ENCODE measurements around the gene UGT2A2.
"Not testable (repeated sequence)": the region's sequence is repeated elsewhere in the genome, so short reads cannot be mapped to it uniquely, and the experiment has no call there.

UGT2A2 gene

DNA sequence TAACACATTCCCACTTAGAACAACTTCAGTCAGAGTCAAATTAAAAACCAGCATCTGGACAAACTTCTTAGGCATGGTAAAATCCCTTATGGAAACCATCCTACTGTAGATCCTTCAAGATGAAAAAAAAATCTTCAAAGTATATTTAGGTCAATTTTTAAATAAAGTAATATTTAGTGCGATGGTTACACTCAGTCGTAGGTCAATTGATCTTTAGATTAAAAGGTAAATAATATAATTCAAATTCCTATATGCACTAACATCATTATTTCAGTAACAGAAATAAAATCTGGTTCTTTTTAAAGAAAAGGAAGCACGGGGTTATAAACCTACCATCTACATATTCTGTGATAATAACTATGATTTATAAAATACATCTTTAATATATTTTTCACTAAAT lies at the start of gene UGT2A2:
Gene UGT2A2 (minus strand): TSS at position 101 of the 400 bp plus-strand sequence. CDS start 2 bp downstream, at position 99.
- no peak for DNase-seq (ENCODE audit: low spot score)

- no peak for DNase-seq (ENCODE audit: low spot score)
These were observed 45.4 kb upstream of the UGT2A2 start for GRCh38 chr4:69684804-69685203.

DNA sequence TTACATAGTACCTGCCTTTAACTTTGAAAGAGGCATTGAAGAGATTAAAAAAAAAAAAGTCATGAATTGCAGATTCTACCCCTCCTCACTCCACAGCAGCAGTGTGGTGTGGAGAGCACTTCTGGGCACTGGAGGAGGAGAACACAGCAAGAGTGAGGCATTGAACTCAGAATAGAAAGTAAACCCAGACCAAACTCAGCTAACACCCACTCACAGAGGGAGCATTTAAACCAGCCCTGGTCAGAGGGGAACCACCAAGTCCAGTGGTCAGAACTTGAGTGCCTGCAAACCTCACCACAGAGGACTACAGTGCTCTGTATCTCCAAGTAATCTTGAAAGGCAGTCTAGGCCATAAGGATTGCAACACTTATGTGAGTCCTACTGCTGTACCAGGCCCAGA lies 29.2 kb upstream of the UGT2A2 start:
- DNase-seq (ENCODE audit: low spot score) = no peak

DNA sequence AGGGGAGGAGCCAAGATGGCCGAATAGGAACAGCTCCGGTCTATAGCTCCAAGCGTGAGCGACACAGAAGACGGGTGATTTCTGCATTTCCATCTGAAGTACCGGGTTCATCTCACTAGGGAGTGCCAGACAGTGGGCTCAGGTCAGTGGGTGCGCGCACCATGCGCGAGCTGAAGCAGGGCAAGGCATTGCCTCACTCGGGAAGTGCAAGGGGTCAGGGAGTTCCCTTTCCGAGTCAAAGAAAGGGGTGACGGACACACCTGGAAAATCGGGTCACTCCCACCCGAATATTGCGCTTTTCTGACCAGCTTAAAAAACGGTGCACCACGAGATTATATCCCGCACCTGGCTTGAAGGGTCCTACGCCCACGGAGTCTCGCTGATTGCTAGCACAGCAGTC lies 24.6 kb upstream of the UGT2A2 start:
- DNase-seq (ENCODE audit: low spot score) = not testable (repeated sequence)

DNA sequence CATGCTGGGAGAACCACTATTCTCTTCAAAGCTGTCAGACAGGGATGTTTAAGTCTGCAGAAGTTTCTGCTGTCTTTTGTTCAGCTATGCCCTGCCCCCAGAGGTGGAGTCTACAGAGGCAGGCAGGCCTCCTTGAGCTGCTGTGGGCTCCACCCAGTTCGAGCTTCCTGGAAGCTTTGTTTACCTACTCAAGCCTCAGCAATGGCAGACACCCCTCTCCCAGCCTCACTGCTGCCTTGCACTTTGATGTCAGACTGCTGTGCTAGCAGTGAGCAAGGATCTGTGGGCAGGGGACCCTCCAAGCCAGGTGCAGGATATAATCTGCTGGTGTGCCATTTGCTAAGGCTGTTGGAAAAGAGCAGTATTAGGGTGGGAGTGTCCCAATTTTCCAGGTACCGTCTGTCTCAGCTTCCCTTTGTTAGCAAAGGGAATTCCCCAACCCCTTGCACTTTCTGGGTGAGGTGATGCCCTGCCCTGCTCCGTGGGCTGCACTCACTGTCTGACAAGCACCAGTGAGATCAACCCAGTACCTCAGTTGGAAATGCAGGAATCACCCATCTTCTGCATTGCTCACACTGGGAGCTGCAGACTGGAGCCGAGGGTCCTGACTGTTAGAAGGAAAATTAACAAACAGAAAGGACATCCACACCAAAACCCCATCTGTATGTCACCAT lies 21.8 kb upstream of the UGT2A2 start:
- not testable (repeated sequence) for DNase-seq (ENCODE audit: low spot score)

- no peak for DNase-seq (ENCODE audit: low spot score)
These were observed 18.7 kb upstream of the UGT2A2 start for GRCh38 chr4:69658133-69658532.

DNA sequence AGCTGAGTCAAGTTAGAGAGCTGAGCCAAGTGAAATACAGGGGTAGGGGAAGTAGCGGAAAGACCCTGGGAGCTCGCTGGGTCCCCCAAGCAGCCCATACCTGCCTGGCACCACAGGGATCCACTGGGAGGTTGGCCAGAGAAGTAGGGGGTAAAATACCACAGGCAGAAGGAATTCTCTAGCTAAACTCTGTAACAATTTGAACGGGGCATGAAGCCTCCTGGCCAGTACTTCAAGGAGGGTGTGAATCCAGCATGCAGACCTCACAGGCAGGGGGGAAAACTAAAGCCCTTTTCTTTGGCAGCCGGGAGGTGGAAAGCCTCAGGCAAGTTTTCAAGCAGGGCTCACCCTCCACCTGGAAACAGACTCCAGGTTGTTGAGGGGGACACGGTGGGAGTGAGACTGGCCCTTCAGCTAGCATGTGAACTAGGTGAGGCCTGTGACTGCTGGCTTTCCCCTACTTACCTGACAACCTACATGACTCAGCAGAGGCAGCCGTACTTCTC lies 17.3 kb upstream of the UGT2A2 start:
- no peak for DNase-seq (ENCODE audit: low spot score)

DNA sequence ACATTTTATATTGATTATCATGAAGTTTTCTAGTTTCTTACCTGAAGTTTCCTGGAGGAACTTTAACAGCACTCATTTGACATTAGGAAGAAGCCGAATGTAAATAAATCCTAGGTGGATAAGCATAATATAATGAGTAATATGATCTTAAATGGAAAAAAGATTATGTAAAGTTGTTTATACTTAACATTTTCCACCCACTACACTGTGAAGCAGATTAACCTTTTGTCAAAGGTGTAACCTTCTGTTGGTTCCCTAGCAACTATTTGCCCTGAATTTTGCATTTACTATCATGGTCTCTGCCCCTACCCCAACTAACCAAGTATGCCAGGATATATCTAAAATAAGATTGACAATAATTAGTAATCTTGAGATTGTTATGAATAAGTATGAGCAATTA lies 13.7 kb upstream of the UGT2A2 start, which contains the start of gene UGT2A1:
Gene UGT2A1 (minus strand): TSS at position 101 of the 400 bp plus-strand sequence. CDS start 5,603 bp downstream, outside the sequence.
- no peak for DNase-seq (ENCODE audit: low spot score)

GRCh38 chr4:69650872-69651271 lies 11.4 kb upstream of the UGT2A2 start:
- no peak for DNase-seq (ENCODE audit: low spot score)

- no peak for DNase-seq (ENCODE audit: low spot score)
These were observed 10.2 kb upstream of the UGT2A2 start for GRCh38 chr4:69649629-69650028.

- no peak for DNase-seq (ENCODE audit: low spot score)
These were observed 9.8 kb upstream of the UGT2A2 start for GRCh38 chr4:69649207-69649606.

- peak; percentile 59 for DNase-seq (ENCODE audit: low spot score)
These were observed 3.5 kb upstream of the UGT2A2 start for GRCh38 chr4:69642961-69643360.

DNA sequence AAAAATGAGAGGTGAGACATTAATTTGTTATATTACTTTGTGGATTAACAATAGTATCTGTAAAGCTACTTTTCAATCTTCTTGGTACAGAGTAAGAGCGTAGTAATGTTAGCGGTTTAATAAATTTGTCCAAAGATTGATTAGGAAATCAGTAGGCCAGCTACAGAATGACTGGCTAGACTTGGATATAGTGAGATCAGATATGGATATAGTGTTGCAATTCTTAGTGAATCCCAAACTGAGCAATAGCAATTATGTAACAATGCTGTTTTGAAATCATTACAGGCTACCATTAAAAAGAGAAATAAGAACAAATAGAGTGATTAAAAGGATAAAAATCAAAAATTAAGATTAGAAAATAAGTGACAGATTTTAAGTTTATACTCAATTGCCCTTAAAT lies 847 bp upstream of the UGT2A2 start:
- no peak for DNase-seq (ENCODE audit: low spot score)

DNA sequence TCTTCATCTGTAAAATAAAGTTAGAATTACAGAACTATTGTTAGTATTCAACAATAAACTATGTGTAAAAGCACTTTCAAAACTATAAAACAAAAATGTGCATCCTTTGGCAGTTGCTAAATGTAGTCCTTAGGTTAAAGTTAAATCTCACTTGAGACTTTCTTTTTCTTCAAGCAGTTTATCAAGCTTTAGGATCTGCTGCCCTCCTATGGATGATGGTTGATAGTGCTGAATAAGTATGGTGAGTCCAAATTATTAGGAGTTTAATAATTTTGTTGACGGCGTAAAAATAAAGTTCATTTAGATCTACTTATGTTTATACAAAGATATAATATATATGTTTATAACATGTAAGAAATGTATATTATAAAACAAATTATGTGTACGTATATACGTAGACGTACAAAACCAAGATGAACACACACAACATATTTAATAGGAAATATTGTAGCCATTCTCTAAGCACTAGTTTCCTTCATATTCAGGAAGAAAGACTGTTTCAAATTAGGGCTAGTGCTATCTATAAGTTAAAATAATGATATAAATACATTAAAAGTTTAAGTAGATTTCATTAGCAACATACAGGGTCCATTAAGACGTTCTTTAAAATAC lies 22.3 kb downstream of the UGT2A2 start:
- DNase-seq (ENCODE audit: low spot score) = peak; percentile 21

- no peak for DNase-seq (ENCODE audit: low spot score)
These were observed 29.0 kb downstream of the UGT2A2 start for GRCh38 chr4:69610484-69610883.

DNA sequence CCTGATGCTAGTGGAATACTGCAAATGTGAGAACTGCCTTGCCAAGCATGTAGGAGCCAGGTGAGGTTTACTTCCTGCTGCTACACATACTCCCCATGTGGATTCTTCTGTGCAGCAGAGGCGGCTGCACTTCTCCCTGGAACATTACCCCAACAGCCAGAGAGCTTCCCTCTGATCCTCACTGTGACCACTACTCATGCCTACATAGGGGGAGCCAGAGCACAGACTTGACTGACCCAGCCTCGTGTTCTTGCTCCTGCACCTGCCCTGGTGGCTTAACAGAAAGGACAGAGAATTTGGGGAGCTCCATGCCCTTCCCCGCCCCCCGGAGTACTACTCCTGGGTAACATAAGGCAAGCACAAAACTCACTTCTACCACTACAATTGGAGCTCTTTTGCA lies 38.4 kb downstream of the UGT2A2 start:
- no peak for DNase-seq (ENCODE audit: low spot score)

DNA sequence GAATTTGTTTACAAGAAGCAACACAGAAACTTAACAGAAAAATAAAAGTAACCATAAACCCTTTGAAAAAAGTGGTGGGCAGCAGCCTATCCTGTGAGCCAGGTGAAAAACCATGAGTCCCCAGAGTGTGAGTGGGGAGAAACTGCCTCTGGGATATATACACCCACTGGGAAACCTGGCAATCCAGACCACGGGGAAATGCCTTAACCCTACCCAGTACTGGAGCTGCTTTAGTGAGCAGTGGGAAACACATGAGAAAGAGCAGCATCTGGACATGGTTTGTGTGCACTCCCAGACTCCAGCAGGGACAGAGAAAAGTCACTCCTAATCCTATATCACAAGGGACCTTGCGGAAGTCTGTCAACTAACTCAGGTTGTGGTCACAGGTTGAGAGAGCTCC lies 39.4 kb downstream of the UGT2A2 start:
- no peak for DNase-seq (ENCODE audit: low spot score)

- DNase-seq (ENCODE audit: low spot score) = no peak
These were observed 45.1 kb downstream of the UGT2A2 start for GRCh38 chr4:69594382-69594781.

DNA sequence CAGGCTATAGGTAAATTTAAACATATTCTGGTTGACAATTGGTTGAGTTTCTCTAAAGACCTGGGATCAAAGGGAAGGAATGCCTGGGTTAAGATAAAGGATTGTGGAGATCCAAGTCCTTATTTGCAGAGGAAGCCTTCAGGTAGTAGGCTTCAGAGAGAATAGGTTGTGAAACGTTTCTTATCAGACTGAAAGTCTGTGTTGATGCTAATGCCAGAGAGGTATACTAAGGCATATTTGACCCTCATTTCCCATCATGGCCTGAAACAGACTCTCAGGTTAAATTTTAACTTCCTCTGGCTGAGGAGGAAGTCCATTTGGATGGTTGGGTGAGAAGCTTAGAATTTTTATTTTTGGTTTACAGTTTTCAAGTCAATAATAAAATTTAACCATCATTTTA lies 48.1 kb downstream of the UGT2A2 start:
- no peak for DNase-seq (ENCODE audit: low spot score)

DNA sequence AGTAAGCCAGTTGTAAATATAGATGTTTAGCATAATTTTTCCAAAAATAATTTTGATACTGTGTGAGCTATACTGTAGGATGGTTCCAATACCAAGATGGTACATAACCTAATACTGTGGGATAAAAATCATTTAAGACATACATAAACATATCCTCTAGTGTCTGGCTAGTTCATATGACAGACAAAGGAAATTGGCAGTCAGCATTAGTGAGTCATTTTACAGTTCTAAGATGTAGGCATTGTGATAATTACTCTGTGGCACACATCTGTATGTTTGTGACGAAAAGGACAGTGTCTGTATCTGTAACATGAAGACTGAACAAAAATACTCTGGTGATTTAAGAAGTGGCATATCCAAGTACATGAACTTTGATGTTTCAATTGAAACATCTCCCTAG lies 49.6 kb downstream of the UGT2A2 start:
- DNase-seq (ENCODE audit: low spot score) = no peak

- no peak for DNase-seq (ENCODE audit: low spot score)
These were observed 55.3 kb downstream of the UGT2A2 start for GRCh38 chr4:69584135-69584534.

DNA sequence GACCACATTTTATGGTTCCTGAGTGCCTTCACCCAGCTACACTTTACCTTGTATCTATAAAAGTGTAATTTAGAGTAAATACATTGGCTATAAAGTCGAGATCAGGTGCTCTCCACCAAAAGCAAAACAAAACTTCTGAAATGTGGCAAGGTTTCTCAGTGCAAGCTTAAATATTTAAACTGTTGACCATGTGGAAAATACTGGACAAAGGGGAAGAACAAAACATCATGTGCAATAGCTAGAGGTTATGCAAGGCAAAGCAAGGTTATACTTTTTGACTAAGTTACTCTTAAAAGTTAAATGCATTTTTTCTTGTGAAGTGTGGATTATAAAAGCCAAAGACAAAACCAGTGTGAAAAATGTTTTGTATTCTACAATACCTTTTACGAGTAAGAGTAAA lies 55.9 kb downstream of the UGT2A2 start:
- DNase-seq (ENCODE audit: low spot score) = no peak

DNA sequence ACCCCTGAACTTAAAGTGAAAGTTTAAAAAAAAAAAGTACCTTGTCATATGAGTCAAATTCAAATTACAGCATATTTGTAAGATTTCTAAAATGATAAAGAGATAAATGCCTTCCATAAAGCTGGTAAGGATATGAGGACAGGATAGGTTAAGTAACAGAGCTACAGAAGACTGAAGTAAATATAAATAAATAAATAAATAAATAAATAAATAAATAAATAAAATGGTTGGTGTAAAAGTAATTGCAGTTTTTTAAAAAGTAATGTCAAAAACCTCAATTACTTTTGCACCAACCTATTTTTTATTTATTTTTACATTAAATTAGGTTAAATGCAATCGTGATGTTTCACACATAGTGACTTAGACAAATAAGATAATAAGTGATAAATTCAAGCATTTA lies 62.2 kb downstream of the UGT2A2 start:
- DNase-seq (ENCODE audit: low spot score) = no peak

All from globus pallidus (tissue), 1 donor.